22Rv1 (cell line): ENCODE results near the gene ADAMTS15.

Experiments used
- CTCF ChIP-seq: fragments of 450-650 bp; IDR thresholded peaks from 2 replicates; pipeline ENCODE4 v1.5.1; 2017; ENCODE audit warnings: mild to moderate bottlenecking
- ZFX ChIP-seq: fragments of 450-650 bp; IDR thresholded peaks from 2 replicates; pipeline ENCODE4 v1.6.1; 2017; ENCODE audit warnings: antibody characterized with exemption, borderline replicate concordance

- no peak for TF ChIP-seq CTCF
- TF ChIP-seq ZFX: no peak
These were observed 9.3 kb upstream of the ADAMTS15 start for GRCh38 chr11:130439160-130439519.
